H9 (cell line): Measurements from ENCODE around the gene SSBP3. TPM values are rescaled to one million over a fixed set of nuclear protein-coding genes. Genes with fewer than 3 reads are reported as not detected.
A peak's percentile ranks its signal among the peaks of the same experiment; 100 is the strongest.

Experiments used
- DNase-seq: peaks from one replicate; pipeline ENCODE4 v3.0.0-alpha.2; 2017
- H2AFZ ChIP-seq: one replicate; pipeline ENCODE4 v1.6.1; 2013; ENCODE audit warnings: mild to moderate bottlenecking, low read length, control low read depth, moderate library complexity
- H2AK5ac ChIP-seq: 2 replicates; pipeline ENCODE4 v1.6.1; 2013; ENCODE audit warnings: low read length, control low read depth, mixed read lengths; ENCODE audit not compliant: insufficient read length
- H2BK120ac ChIP-seq: one replicate; pipeline ENCODE4 v1.6.1; 2013; ENCODE audit warnings: low read depth, mild to moderate bottlenecking, low read length, control low read depth, inconsistent platforms; ENCODE audit not compliant: poor library complexity, severe bottlenecking
- H2BK12ac ChIP-seq: 2 replicates; pipeline ENCODE4 v1.6.1; 2013; ENCODE audit warnings: low read length, control low read depth, mixed read lengths, low read depth; ENCODE audit not compliant: insufficient read length
- H2BK15ac ChIP-seq: 2 replicates; pipeline ENCODE4 v1.6.1; 2013; ENCODE audit warnings: low read depth, low read length, control low read depth
- H2BK20ac ChIP-seq: one replicate; pipeline ENCODE4 v1.6.1; 2013; ENCODE audit warnings: low read depth, mild to moderate bottlenecking, low read length, control low read depth, inconsistent platforms; ENCODE audit not compliant: poor library complexity, severe bottlenecking
- H2BK5ac ChIP-seq: 2 replicates; pipeline ENCODE4 v1.6.1; 2013; ENCODE audit warnings: low read length, control low read depth, mixed read lengths; ENCODE audit not compliant: insufficient read length
- H3K14ac ChIP-seq: 2 replicates; pipeline ENCODE4 v1.6.1; 2013; ENCODE audit warnings: low read length, control low read depth; ENCODE audit not compliant: insufficient read depth
- H3K18ac ChIP-seq: 2 replicates; pipeline ENCODE4 v1.6.1; 2013; ENCODE audit warnings: low read depth, mild to moderate bottlenecking, mixed read lengths, low read length, control low read depth; ENCODE audit not compliant: insufficient read length
- H3K23ac ChIP-seq: 2 replicates; pipeline ENCODE4 v1.6.1; 2013; ENCODE audit warnings: low read length, control low read depth, mixed read lengths, low read depth; ENCODE audit not compliant: insufficient read length
- H3K23me2 ChIP-seq: 2 replicates; pipeline ENCODE4 v1.6.1; 2013; ENCODE audit warnings: low read depth, mild to moderate bottlenecking, mixed read lengths, low read length, control low read depth; ENCODE audit not compliant: insufficient read length, poor library complexity, severe bottlenecking
- H3K27ac ChIP-seq: 2 replicates; pipeline ENCODE4 v1.5.1; 2013; ENCODE audit warnings: low read length, control low read depth, mixed read lengths, low read depth; ENCODE audit not compliant: insufficient read length
- H3K27me3 ChIP-seq: 2 replicates; pipeline ENCODE4 v1.6.1; 2013; ENCODE audit warnings: low read length, control low read depth, inconsistent platforms; ENCODE audit not compliant: insufficient read depth
- H3K4ac ChIP-seq: 2 replicates; pipeline ENCODE4 v1.6.1; 2013; ENCODE audit warnings: low read depth, mild to moderate bottlenecking, control low read depth, inconsistent platforms, low read length, moderate library complexity
- H3K4me1 ChIP-seq: 2 replicates; pipeline ENCODE4 v1.6.1; 2013; ENCODE audit warnings: low read length, control low read depth, inconsistent platforms; ENCODE audit not compliant: insufficient read depth
- H3K4me2 ChIP-seq: 2 replicates; pipeline ENCODE4 v1.6.1; 2013; ENCODE audit warnings: low read length, control low read depth, mixed read lengths; ENCODE audit not compliant: insufficient read length, insufficient read depth
- H3K56ac ChIP-seq: 2 replicates; pipeline ENCODE4 v1.6.1; 2013; ENCODE audit warnings: low read depth, mild to moderate bottlenecking, mixed read lengths, low read length, control low read depth; ENCODE audit not compliant: insufficient read length
- H3K79me1 ChIP-seq: 2 replicates; pipeline ENCODE4 v1.6.1; 2013; ENCODE audit warnings: low read depth, mild to moderate bottlenecking, moderate library complexity, low read length, control low read depth, inconsistent platforms; ENCODE audit not compliant: insufficient read depth, poor library complexity, severe bottlenecking
- H3K79me2 ChIP-seq: 2 replicates; pipeline ENCODE4 v1.6.1; 2013; ENCODE audit warnings: low read length, control low read depth, inconsistent platforms; ENCODE audit not compliant: insufficient read depth
- H3K9ac ChIP-seq: 2 replicates; pipeline ENCODE4 v1.6.1; 2013; ENCODE audit warnings: low read length, control low read depth, mixed read lengths; ENCODE audit not compliant: insufficient read length; ENCODE audit errors: extremely low read depth
- H3K9me3 ChIP-seq: one replicate; pipeline ENCODE4 v1.6.1; 2013; ENCODE audit warnings: low read depth, low read length, inconsistent platforms; ENCODE audit not compliant: control insufficient read depth
- H3T11ph ChIP-seq: one replicate; pipeline ENCODE4 v1.6.1; 2013; ENCODE audit warnings: mild to moderate bottlenecking, low read length, control low read depth, inconsistent platforms
- H4K20me1 ChIP-seq: one replicate; pipeline ENCODE4 v1.6.1; 2013; ENCODE audit not compliant: control insufficient read depth, insufficient read length, insufficient read depth
- H4K5ac ChIP-seq: 2 replicates; pipeline ENCODE4 v1.6.1; 2013; ENCODE audit warnings: low read depth, mild to moderate bottlenecking, mixed read lengths, low read length, control low read depth; ENCODE audit not compliant: insufficient read length
- H4K8ac ChIP-seq: replicated peaks from 2 replicates; pipeline ENCODE4 v1.6.1; 2013; ENCODE audit warnings: low read length, control low read depth, mixed read lengths, low read depth; ENCODE audit not compliant: insufficient read length
- H4K91ac ChIP-seq: 2 replicates; pipeline ENCODE4 v1.6.1; 2013; ENCODE audit warnings: low read depth, mild to moderate bottlenecking, moderate library complexity, mixed read lengths, low read length, control low read depth; ENCODE audit not compliant: insufficient read length
- H3K27ac Mint-ChIP-seq, 3 experiments: 2 replicates in 2 of 3; 3 replicates in 1 of 3; pipeline ENCODE4 v1.8.0; 2020 to 2021; ENCODE audit warnings: mixed read lengths in 3 of 3, mild to moderate bottlenecking in 1 of 3, moderate library complexity in 1 of 3
- H3K27me3 Mint-ChIP-seq: 2 replicates; pipeline ENCODE4 v1.8.0; 2021; ENCODE audit warnings: low read depth, mild to moderate bottlenecking, moderate library complexity, mixed read lengths
- H3K36me3 Mint-ChIP-seq, 3 experiments: 2 replicates in 2 of 3; 3 replicates in 1 of 3; pipeline ENCODE4 v1.8.0; 2020 to 2021; ENCODE audit warnings: low read depth in 3 of 3, mixed read lengths in 3 of 3; ENCODE audit not compliant: insufficient read depth in 1 of 3
- H3K4me1 Mint-ChIP-seq, 2 experiments: 2 replicates each; pipeline ENCODE4 v1.8.0; 2020; ENCODE audit warnings: mixed read lengths in 2 of 2
- H3K4me3 Mint-ChIP-seq, 2 experiments: 2 replicates in 1 of 2; 3 replicates in 1 of 2; pipeline ENCODE4 v1.8.0; 2020 to 2021; ENCODE audit warnings: mild to moderate bottlenecking in 2 of 2, mixed read lengths in 2 of 2, moderate library complexity in 1 of 2
- H3K9me3 Mint-ChIP-seq, 2 experiments: 2 replicates in 1 of 2; 3 replicates in 1 of 2; pipeline ENCODE4 v1.8.0; 2020; ENCODE audit warnings: mild to moderate bottlenecking in 2 of 2, mixed read lengths in 2 of 2, moderate library complexity in 1 of 2
- CTCF ChIP-seq: fragments of 200-600 bp; sonication (generic); conservative IDR thresholded peaks from 3 replicates; pipeline ENCODE4 v1.8.0; 2021; ENCODE audit warnings: antibody characterized with exemption, mild to moderate bottlenecking
- WGBS: extraction: QIAGEN DNeasy Blood & Tissue Kit; methylation state at CpG from one replicate; pipeline ENCODE4 v1.1.7; 2013; ENCODE audit warnings: missing lambda C conversion rate, low lambda C conversion rate, mixed read lengths; ENCODE audit not compliant: insufficient read length; ENCODE audit errors: extremely low coverage; 5-methylcytosine and 5-hydroxymethylcytosine counted together
- total RNA-seq: library from RNA; stranded (reverse); gene quantifications from 2 replicates; pipeline ENCODE4 v1.2.1, GENCODE V29; 2021

SSBP3 gene
- total RNA-seq, 1 experiment from 2014 or later, result 126 TPM

- H3K4me3 Mint-ChIP-seq, result no peak overlapping the region
- H2AFZ ChIP-seq, result no peak overlapping the region
- H4K8ac ChIP-seq, result no peak overlapping the region
- peaks cover 73 to 83% of the 10 kb centered on the region in 2 experiments for H3K4me1 Mint-ChIP-seq
- no peak overlapping the region for H3K4ac ChIP-seq
- H4K5ac ChIP-seq, result no peak overlapping the region
- no peaks in the 10 kb centered on the region for H3K27me3 ChIP-seq
- H2AK5ac ChIP-seq, result no peak overlapping the region
- peaks cover 7% of the 10 kb centered on the region for H3K79me1 ChIP-seq
- no peaks in the 10 kb centered on the region for H3K23me2 ChIP-seq
- H3K9me3 Mint-ChIP-seq, result no peaks in the 10 kb centered on the region
- peaks cover 12% of the 10 kb centered on the region; the same call in 1 of the 2 replicates for H3K4me1 ChIP-seq
- no peak overlapping the region for H3T11ph ChIP-seq
- no peak overlapping the region for H2BK12ac ChIP-seq
- no CpG with 5 or more reads among the region's 5 CpGs for WGBS
- DNase-seq, result no peak
- no peak overlapping the region for H4K91ac ChIP-seq
- H3K56ac ChIP-seq, result no peak overlapping the region
- H2BK5ac ChIP-seq, result no peak overlapping the region
- TF ChIP-seq CTCF, result no peak
- no peak overlapping the region for H3K23ac ChIP-seq
- H3K9ac ChIP-seq, result no peak overlapping the region
- peak overlapping the region; percentile 61 to 94 (median 62); a peak in 5 of 7 replicates for H3K27ac Mint-ChIP-seq
- peaks cover 2 to 36% (median 25%) of the 10 kb centered on the region in 3 experiments; a peak in 6 of 7 replicates for H3K36me3 Mint-ChIP-seq
- no peak overlapping the region for H2BK20ac ChIP-seq
- H3K4me2 ChIP-seq, result no peak overlapping the region
- no peak overlapping the region for H3K14ac ChIP-seq
- no peaks in the 10 kb centered on the region for H3K9me3 ChIP-seq
- no peak overlapping the region for H3K18ac ChIP-seq
- H3K27ac ChIP-seq, result no peak overlapping the region
- H2BK120ac ChIP-seq, result no peak overlapping the region
- peaks cover 7% of the 10 kb centered on the region; the same call in 1 of the 2 replicates for H3K79me2 ChIP-seq
- H4K20me1 ChIP-seq, result no peaks in the 10 kb centered on the region
- no peak overlapping the region for H2BK15ac ChIP-seq
- H3K27me3 Mint-ChIP-seq, result no peaks in the 10 kb centered on the region; the same call in 1 of the 2 replicates
Measured at GRCh38 chr1:54340878-54341277, 65.3 kb downstream of the SSBP3 start.
